ENCODE measurements around the gene HTN3. TPM values are rescaled to one million over a fixed set of nuclear protein-coding genes. Genes with fewer than 3 reads are reported as not detected.

The HTN3 gene
- total and polyA plus RNA-seq, 11 donors: not detected

GRCh38 chr4:70062000-70062399, 33.7 kb downstream of the HTN3 start:
- Histone ChIP-seq H3K9me3 (peaks cover 0 to 1% (median 0%) of the 10 kb centered on the region in 12 donors), H3K36me3 (no peaks in the 10 kb centered on the region), H3K27me3 (no peaks in the 10 kb centered on the region), H3K4me3 (no peak overlapping the region), H3K27ac (no peak overlapping the region), H3K4me1 (no peaks in the 10 kb centered on the region)
- intact Hi-C loops (cut with DNase I): no loop called here
- DNase-seq (no peak), ATAC-seq (no peak)
- TF ChIP-seq POLR2A (IDR thresholded peaks at IDR 0.05): no peak
- no peak for TF ChIP-seq CTCF (IDR thresholded peaks at IDR 0.05)
- 58 to 77% (median 67%) methylated on average over 1 of the region's 1 CpG for WGBS, 4 donors

DNA sequence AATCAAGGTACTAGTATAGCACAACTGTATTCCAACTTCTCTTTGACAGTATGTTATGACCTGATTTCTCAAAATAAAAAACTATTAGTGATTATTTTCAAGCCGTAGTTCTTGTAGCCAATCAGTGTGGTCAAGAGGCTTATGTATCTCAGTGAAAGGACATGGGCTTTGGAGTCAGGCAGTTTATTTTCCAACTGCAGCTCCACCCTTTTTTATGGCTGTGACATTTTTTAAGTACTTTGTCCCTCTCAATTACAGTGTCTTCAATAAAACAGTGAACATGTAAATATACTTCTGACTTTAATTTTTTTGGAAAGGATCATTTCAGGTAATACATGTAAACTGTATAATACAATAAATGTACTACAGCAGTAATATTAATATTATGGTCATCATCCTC, 51.9 kb downstream of the HTN3 start:
- 74 to 84% (median 84%) methylated on average over 1 of the region's 1 CpG for WGBS, 4 donors
- ATAC-seq (no peak), DNase-seq (no peak)
- Histone ChIP-seq H3K36me3 (no peaks in the 10 kb centered on the region), H3K9me3 (no peaks in the 10 kb centered on the region), H3K4me3 (no peak overlapping the region), H3K4me1 (no peaks in the 10 kb centered on the region), H3K27ac (no peak overlapping the region), H3K27me3 (no peaks in the 10 kb centered on the region)
- no peak for TF ChIP-seq POLR2A (IDR thresholded peaks at IDR 0.05)
- TF ChIP-seq CTCF (IDR thresholded peaks at IDR 0.05): no peak
- intact Hi-C loops (cut with DNase I): no loop called here

Other genes starting within 250 kb of the HTN3 start
- not detected for gene SULT1E1, start 168.3 kb upstream of the HTN3 start, total RNA-seq
- not detected for gene SULT1E1, start 168.3 kb upstream of the HTN3 start, polyA plus RNA-seq
- gene CSN1S1, start 97.4 kb upstream of the HTN3 start, total RNA-seq: not detected
- gene CSN1S1, start 97.4 kb upstream of the HTN3 start, polyA plus RNA-seq: under 1 TPM in 1 of 2 donors, not detected in 1; 0.12 TPM
- not detected for gene CSN2, start 62.7 kb upstream of the HTN3 start, total RNA-seq
- gene CSN2, start 62.7 kb upstream of the HTN3 start, polyA plus RNA-seq: not detected
- not detected for gene STATH, start 32.5 kb upstream of the HTN3 start, total RNA-seq
- gene STATH, start 32.5 kb upstream of the HTN3 start, polyA plus RNA-seq: not detected
- gene HTN1, start 22.0 kb downstream of the HTN3 start, total RNA-seq: not detected
- not detected for gene HTN1, start 22.0 kb downstream of the HTN3 start, polyA plus RNA-seq
- gene PRR27, start 125.8 kb downstream of the HTN3 start, total RNA-seq: not detected
- gene PRR27, start 125.8 kb downstream of the HTN3 start, polyA plus RNA-seq: not detected
- not detected for gene ODAM, start 167.3 kb downstream of the HTN3 start, total RNA-seq
- gene ODAM, start 167.3 kb downstream of the HTN3 start, polyA plus RNA-seq: not detected
- gene FDCSP, start 197.7 kb downstream of the HTN3 start, total RNA-seq: not detected
- not detected for gene FDCSP, start 197.7 kb downstream of the HTN3 start, polyA plus RNA-seq
- not detected for gene CSN3, start 214.1 kb downstream of the HTN3 start, total RNA-seq
- gene CSN3, start 214.1 kb downstream of the HTN3 start, polyA plus RNA-seq: not detected

All from heart left ventricle (tissue), 16 donors.